Panc1 (cell line): ENCODE measurements around the gene NMRK2. TPM values are rescaled to one million over a fixed set of nuclear protein-coding genes. Genes with fewer than 3 reads are reported as not detected.
"Not testable (repeated sequence)": the region's sequence is repeated elsewhere in the genome, so short reads cannot be mapped to it uniquely, and the experiment has no call there.

Experiments
- ATAC-seq: fragments of 200-7000 bp; cut with Tn5 transposase; 2 replicates; pipeline ENCODE4 v1.9.1; 2020; ENCODE audit warnings: mild to moderate bottlenecking, moderate library complexity
- BruUV-seq: library from RNA; stranded (reverse); fragments of 400-500 nt; replicated peaks from 2 replicates; lab custom pipeline; 2021; lab: Mats Ljungman, UMichigan
- CTCF ChIA-PET: fragments of 300-600 bp; sonication (Branson Sonifier 250); formaldehyde crosslinking; loops from one replicate; lab custom pipeline; 2022; ENCODE audit warnings: antibody characterized with exemption; lab: Charles Lee
- POLR2A ChIA-PET: fragments of 300-600 bp; sonication (Branson Sonifier 250); formaldehyde crosslinking; loops from one replicate; lab custom pipeline; 2022; ENCODE audit warnings: antibody characterized with exemption; lab: Charles Lee
- DNase-seq: peaks from one replicate; pipeline ENCODE4 v3.0.0-alpha.2; 2010; ENCODE audit warnings: low read depth, low spot score
- H3K27ac ChIP-seq: 2 replicates; pipeline ENCODE4 v1.5.1; 2011; ENCODE audit warnings: mild to moderate bottlenecking, low read length, inconsistent platforms
- H3K27me3 ChIP-seq: fragments of 200-500 bp; sonication (Bioruptor generic); 2 replicates; pipeline ENCODE4 v1.6.0; 2014; ENCODE audit warnings: low read length, inconsistent platforms; ENCODE audit not compliant: control insufficient read depth, insufficient read depth
- H3K36me3 ChIP-seq: fragments of 200-500 bp; sonication (Bioruptor generic); 2 replicates; pipeline ENCODE4 v1.5.1; 2014; ENCODE audit warnings: inconsistent platforms, mild to moderate bottlenecking, low read length, moderate library complexity; ENCODE audit not compliant: control insufficient read depth, insufficient read depth
- H3K4me1 ChIP-seq: 2 replicates; pipeline ENCODE4 v1.5.1; 2011; ENCODE audit warnings: inconsistent platforms, mild to moderate bottlenecking, low read length, moderate library complexity; ENCODE audit not compliant: control insufficient read depth, insufficient read depth
- H3K4me3 ChIP-seq, 2 experiments: 2 replicates each; pipeline ENCODE4 v1.5.1; 2011 to 2012; ENCODE audit warnings: low read depth in 2 of 2, low read length in 2 of 2, mild to moderate bottlenecking in 2 of 2, inconsistent platforms in 1 of 2, moderate library complexity in 1 of 2
- H3K9me3 ChIP-seq: fragments of 200-500 bp; sonication (Bioruptor generic); 2 replicates; pipeline ENCODE4 v1.5.1; 2014; ENCODE audit warnings: low read depth, mild to moderate bottlenecking, inconsistent platforms, low read length, moderate library complexity; ENCODE audit not compliant: control insufficient read depth, insufficient read depth
- CTCF ChIP-seq: fragments of 450-650 bp; IDR thresholded peaks from 2 replicates; pipeline ENCODE4 v1.5.1; 2017; ENCODE audit warnings: mild to moderate bottlenecking
- POLR2AphosphoS5 ChIP-seq: IDR thresholded peaks from 2 replicates; pipeline ENCODE4 v1.6.1; 2012; ENCODE audit warnings: mild to moderate bottlenecking, low read depth, low read length, moderate library complexity
- SIN3A ChIP-seq: IDR thresholded peaks from 2 replicates; pipeline ENCODE4 v1.6.1; 2012; ENCODE audit warnings: low read depth, mild to moderate bottlenecking, low read length, moderate library complexity, borderline replicate concordance; ENCODE audit not compliant: insufficient read depth
- TCF7L2 ChIP-seq: IDR thresholded peaks from 2 replicates; pipeline ENCODE4 v1.6.1; 2011; ENCODE audit warnings: mild to moderate bottlenecking, low read depth, low read length, inconsistent platforms
- in situ Hi-C: cut with HindIII; loops from 2 replicates; pipeline ENCODE4 v1.10.0; 2016; ENCODE audit warnings: low sequenced_read_pairs, low pct_unique_long_range_greater_than_20kb
- intact Hi-C: fragments of 100-400 bp; cut with micrococcal nuclease; formaldehyde crosslinking; loops from one replicate; pipeline ENCODE4 v1.10.0; 2022; ENCODE audit not compliant: unreplicated experiment
- total RNA-seq: library from RNA; stranded (reverse); gene quantifications from one replicate; pipeline ENCODE4 v1.2.1, GENCODE V29; 2021; ENCODE audit not compliant: unreplicated experiment
- TF ChIP-seq, protein P1 (sequence below), 2 experiments: IDR thresholded peaks; 2 replicates each; pipeline ENCODE4 v1.6.1; 2011 to 2012; ENCODE audit warnings: low read depth in 2 of 2, control low read depth in 1 of 2, low read length in 1 of 2, mild to moderate bottlenecking in 1 of 2, moderate library complexity in 1 of 2; ENCODE audit not compliant: insufficient read depth in 1 of 2

Gene NMRK2
- total RNA-seq, 1 experiment from 2014 or later: 0.21 TPM

DNA sequence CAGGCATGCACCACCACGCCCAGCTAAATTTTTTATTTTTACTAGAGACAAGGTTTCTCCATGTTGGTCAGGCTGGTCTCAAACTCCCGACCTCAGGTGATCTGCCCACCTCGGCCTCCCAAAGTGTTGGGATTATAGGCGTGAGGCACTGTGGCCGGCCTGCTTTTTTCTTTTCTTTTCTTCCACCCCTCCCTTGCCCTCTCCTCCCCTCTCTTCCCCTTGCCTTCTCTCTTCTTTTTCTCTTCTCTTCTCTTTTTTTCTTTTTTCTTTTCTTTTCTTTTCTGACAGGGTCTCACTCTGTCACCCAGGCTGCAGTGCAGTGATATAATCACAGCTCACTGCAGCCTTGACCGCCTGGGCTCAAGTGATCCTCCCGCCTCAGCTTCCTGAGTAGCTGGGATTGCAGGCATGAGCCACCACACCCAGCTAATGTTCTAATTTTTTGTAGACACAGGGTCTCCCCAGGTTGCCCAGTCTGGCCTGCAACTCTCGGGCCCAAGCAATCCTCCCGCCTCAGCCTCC, 19.9 kb downstream of the NMRK2 start:
- CTCF ChIA-PET: interaction anchor here (0.6 kb wide), 2 partner anchors 13 to 253 kb away, joined by 3 to 6 read pairs; no protein-coding TSS in a partner anchor
- H3K4me1 ChIP-seq, H3K9me3 ChIP-seq, intact Hi-C loops, BruUV-seq, DNase-seq, H3K27me3 ChIP-seq, H3K36me3 ChIP-seq, H3K4me3 ChIP-seq, POLR2A ChIA-PET, H3K27ac ChIP-seq, in situ Hi-C loops: not testable (repeated sequence)
- ATAC-seq: 0 out of 2 replicates have a peak, but pooled peaks have one; percentile 7

- no peaks in the 10 kb centered on the region for H3K27me3 ChIP-seq
Observed at GRCh38 chr19:3954107-3954506, 21.2 kb downstream of the NMRK2 start.

GRCh38 chr19:3955276-3955675, 22.4 kb downstream of the NMRK2 start:
- H3K27ac ChIP-seq, H3K36me3 ChIP-seq, H3K27me3 ChIP-seq, H3K4me1 ChIP-seq, intact Hi-C loops, in situ Hi-C loops, H3K9me3 ChIP-seq, DNase-seq, BruUV-seq, CTCF ChIA-PET, H3K4me3 ChIP-seq, ATAC-seq, POLR2A ChIA-PET: not testable (repeated sequence)

More at GRCh38 chr19:3954107-3954506, 21.2 kb downstream of the NMRK2 start:
- Histone ChIP-seq H3K4me3 (no peak overlapping the region), H3K4me1 (0 out of 2 replicates have a peak, but pooled peaks cover 4% of the 10 kb centered on the region), H3K27ac (no peak overlapping the region), H3K36me3 (no peaks in the 10 kb centered on the region), H3K9me3 (no peaks in the 10 kb centered on the region)
- ATAC-seq: no peak
- in situ Hi-C loops: no loop called here
- no peak for TF ChIP-seq TCF7L2
- no peak for TF ChIP-seq POLR2AphosphoS5
- TF ChIP-seq, protein P1, sequence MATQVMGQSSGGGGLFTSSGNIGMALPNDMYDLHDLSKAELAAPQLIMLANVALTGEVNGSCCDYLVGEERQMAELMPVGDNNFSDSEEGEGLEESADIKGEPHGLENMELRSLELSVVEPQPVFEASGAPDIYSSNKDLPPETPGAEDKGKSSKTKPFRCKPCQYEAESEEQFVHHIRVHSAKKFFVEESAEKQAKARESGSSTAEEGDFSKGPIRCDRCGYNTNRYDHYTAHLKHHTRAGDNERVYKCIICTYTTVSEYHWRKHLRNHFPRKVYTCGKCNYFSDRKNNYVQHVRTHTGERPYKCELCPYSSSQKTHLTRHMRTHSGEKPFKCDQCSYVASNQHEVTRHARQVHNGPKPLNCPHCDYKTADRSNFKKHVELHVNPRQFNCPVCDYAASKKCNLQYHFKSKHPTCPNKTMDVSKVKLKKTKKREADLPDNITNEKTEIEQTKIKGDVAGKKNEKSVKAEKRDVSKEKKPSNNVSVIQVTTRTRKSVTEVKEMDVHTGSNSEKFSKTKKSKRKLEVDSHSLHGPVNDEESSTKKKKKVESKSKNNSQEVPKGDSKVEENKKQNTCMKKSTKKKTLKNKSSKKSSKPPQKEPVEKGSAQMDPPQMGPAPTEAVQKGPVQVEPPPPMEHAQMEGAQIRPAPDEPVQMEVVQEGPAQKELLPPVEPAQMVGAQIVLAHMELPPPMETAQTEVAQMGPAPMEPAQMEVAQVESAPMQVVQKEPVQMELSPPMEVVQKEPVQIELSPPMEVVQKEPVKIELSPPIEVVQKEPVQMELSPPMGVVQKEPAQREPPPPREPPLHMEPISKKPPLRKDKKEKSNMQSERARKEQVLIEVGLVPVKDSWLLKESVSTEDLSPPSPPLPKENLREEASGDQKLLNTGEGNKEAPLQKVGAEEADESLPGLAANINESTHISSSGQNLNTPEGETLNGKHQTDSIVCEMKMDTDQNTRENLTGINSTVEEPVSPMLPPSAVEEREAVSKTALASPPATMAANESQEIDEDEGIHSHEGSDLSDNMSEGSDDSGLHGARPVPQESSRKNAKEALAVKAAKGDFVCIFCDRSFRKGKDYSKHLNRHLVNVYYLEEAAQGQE (IDR thresholded peaks at IDR 0.05; ENCODE audit: insufficient read depth in 1 of 2, low read depth in 2 of 2, low read length in 1 of 2): no peak
- TF ChIP-seq CTCF: no peak
- no peak for TF ChIP-seq SIN3A
- intact Hi-C loops: no loop called here
- ChIA-PET POLR2A (interaction anchor here (0.7 kb wide), 1 partner anchor 9 kb away, joined by 3 read pairs; no protein-coding TSS in a partner anchor), CTCF (no interaction called here)
- BruUV-seq: no TSS peak
- DNase-seq: no peak
